A673 (cell line): ENCODE data around the gene ZCCHC18. TPM values are rescaled to one million over a fixed set of nuclear protein-coding genes. Genes with fewer than 3 reads are reported as not detected.

ENCODE experiments used
- BruUV-seq: library from RNA; stranded (reverse); fragments of 400-500 nt; replicated peaks from 2 replicates; lab custom pipeline; 2021; lab: Mats Ljungman, UMichigan
- CTCF ChIA-PET: fragments of 300-600 bp; sonication (Branson Sonifier 250); formaldehyde crosslinking; loops from one replicate; lab custom pipeline; 2022; ENCODE audit warnings: antibody characterized with exemption; lab: Charles Lee
- POLR2A ChIA-PET: fragments of 300-600 bp; sonication (Branson Sonifier 250); formaldehyde crosslinking; loops from one replicate; lab custom pipeline; 2022; ENCODE audit warnings: antibody characterized with exemption; ENCODE audit not compliant: low non-redundant PET; lab: Charles Lee
- DNase-seq: peaks from one replicate; pipeline ENCODE4 v3.0.0-alpha.2; 2015; ENCODE audit warnings: low spot score
- H3K27ac ChIP-seq: fragments of 200-600 bp; sonication (generic); 2 replicates; pipeline ENCODE4 v1.5.1; 2016; ENCODE audit warnings: mixed run types, low read depth, mild to moderate bottlenecking, mixed read lengths, antibody characterized with exemption, low read length; ENCODE audit not compliant: poor library complexity, severe bottlenecking
- H3K27me3 ChIP-seq: fragments of 200-600 bp; sonication (generic); replicated peaks from 2 replicates; pipeline ENCODE4 v1.6.1; 2017; ENCODE audit warnings: mixed run types, low read depth, mild to moderate bottlenecking, mixed read lengths, antibody characterized with exemption, low read length; ENCODE audit not compliant: insufficient read depth, poor library complexity
- H3K36me3 ChIP-seq: fragments of 200-600 bp; sonication (generic); 2 replicates; pipeline ENCODE4 v1.6.1; 2016; ENCODE audit warnings: mixed run types, mild to moderate bottlenecking, mixed read lengths, antibody characterized with exemption, low read length; ENCODE audit not compliant: insufficient read depth, poor library complexity, severe bottlenecking
- H3K4me1 ChIP-seq: fragments of 200-600 bp; sonication (generic); 2 replicates; pipeline ENCODE4 v1.6.1; 2017; ENCODE audit warnings: mixed run types, mild to moderate bottlenecking, mixed read lengths, antibody characterized with exemption, low read length; ENCODE audit not compliant: insufficient read depth, poor library complexity, severe bottlenecking
- H3K4me3 ChIP-seq: fragments of 200-600 bp; sonication (generic); 2 replicates; pipeline ENCODE4 v1.5.1; 2016; ENCODE audit warnings: low read depth, mixed run types, mild to moderate bottlenecking, mixed read lengths, low read length; ENCODE audit not compliant: poor library complexity, severe bottlenecking
- H3K9me3 ChIP-seq: fragments of 200-600 bp; sonication (generic); 2 replicates; pipeline ENCODE4 v1.6.1; 2016; ENCODE audit warnings: mixed run types, low read depth, mild to moderate bottlenecking, mixed read lengths, antibody characterized with exemption, low read length; ENCODE audit not compliant: poor library complexity, severe bottlenecking
- CTCF ChIP-seq: fragments of 300-800, 200-600 bp; sonication (generic); conservative IDR thresholded peaks from 2 replicates; pipeline ENCODE4 v1.5.1; 2017; ENCODE audit warnings: low read depth, mild to moderate bottlenecking, antibody characterized with exemption, low read length, moderate library complexity, mixed read lengths
- EZH2 ChIP-seq: fragments of 200-600 bp; sonication (generic); IDR thresholded peaks from 2 replicates; pipeline ENCODE4 v1.6.1; 2017; ENCODE audit warnings: borderline replicate concordance, low read depth, mild to moderate bottlenecking, mixed read lengths, antibody characterized with exemption, low read length; ENCODE audit not compliant: poor library complexity, severe bottlenecking
- intact Hi-C: fragments of 100-400 bp; cut with micrococcal nuclease; formaldehyde crosslinking; loops from one replicate; pipeline ENCODE4 v1.10.0; 2022; ENCODE audit not compliant: unreplicated experiment
- total RNA-seq: library from RNA; stranded (reverse); gene quantifications from 2 replicates; pipeline ENCODE4 v1.2.3, GENCODE V29; 2021

Gene ZCCHC18
- total RNA-seq, 1 experiment from 2014 or later = 0.54 TPM

GRCh38 chrX:104085919-104086318, 26.4 kb upstream of the ZCCHC18 start:
- intact Hi-C loops = no loop called here
- no peaks in the 10 kb centered on the region for H3K36me3 ChIP-seq
- TF ChIP-seq CTCF (no peak), EZH2 (no peak)
- no peaks in the 10 kb centered on the region for H3K4me1 ChIP-seq
- H3K27me3 ChIP-seq = peaks cover 9% of the 10 kb centered on the region
- CTCF ChIA-PET = no interaction called here
- POLR2A ChIA-PET = no interaction called here
- no peak overlapping the region for H3K27ac ChIP-seq
- BruUV-seq = no TSS peak
- DNase-seq = no peak
- no peaks in the 10 kb centered on the region for H3K9me3 ChIP-seq
- H3K4me3 ChIP-seq = no peak overlapping the region

- no peaks in the 10 kb centered on the region for H3K9me3 ChIP-seq
- no TSS peak for BruUV-seq
- ChIA-PET POLR2A (no interaction called here), CTCF (no interaction called here)
- H3K27me3 ChIP-seq = peaks cover 34% of the 10 kb centered on the region
- H3K4me1 ChIP-seq = no peaks in the 10 kb centered on the region
- TF ChIP-seq EZH2 = no peak
- TF ChIP-seq CTCF = peak; percentile 71
- DNase-seq = peak; percentile 68
- no peak overlapping the region for H3K27ac ChIP-seq
- no peak overlapping the region for H3K4me3 ChIP-seq
- intact Hi-C loops = loop anchor here (1.0 kb wide), 2 partner anchors 38 to 173 kb away; no protein-coding TSS in a partner anchor
- H3K36me3 ChIP-seq = no peaks in the 10 kb centered on the region
Observed at GRCh38 chrX:104098151-104098808, 14.0 kb upstream of the ZCCHC18 start.

- Histone ChIP-seq H3K9me3 (no peaks in the 10 kb centered on the region), H3K27ac (no peak overlapping the region), H3K4me3 (no peak overlapping the region), H3K36me3 (no peaks in the 10 kb centered on the region), H3K4me1 (no peaks in the 10 kb centered on the region), H3K27me3 (peaks cover 34% of the 10 kb centered on the region)
- no peak for DNase-seq
- intact Hi-C loops = loop anchor here (1.0 kb wide), 2 partner anchors 37 to 172 kb away; no protein-coding TSS in a partner anchor
- TF ChIP-seq EZH2 = no peak
- TF ChIP-seq CTCF = no peak
- ChIA-PET POLR2A (no interaction called here), CTCF (no interaction called here)
- BruUV-seq = no TSS peak
Observed at GRCh38 chrX:104098919-104099318, 13.4 kb upstream of the ZCCHC18 start.
